ENCODE measurements around the gene AFAP1L1.

DNA sequence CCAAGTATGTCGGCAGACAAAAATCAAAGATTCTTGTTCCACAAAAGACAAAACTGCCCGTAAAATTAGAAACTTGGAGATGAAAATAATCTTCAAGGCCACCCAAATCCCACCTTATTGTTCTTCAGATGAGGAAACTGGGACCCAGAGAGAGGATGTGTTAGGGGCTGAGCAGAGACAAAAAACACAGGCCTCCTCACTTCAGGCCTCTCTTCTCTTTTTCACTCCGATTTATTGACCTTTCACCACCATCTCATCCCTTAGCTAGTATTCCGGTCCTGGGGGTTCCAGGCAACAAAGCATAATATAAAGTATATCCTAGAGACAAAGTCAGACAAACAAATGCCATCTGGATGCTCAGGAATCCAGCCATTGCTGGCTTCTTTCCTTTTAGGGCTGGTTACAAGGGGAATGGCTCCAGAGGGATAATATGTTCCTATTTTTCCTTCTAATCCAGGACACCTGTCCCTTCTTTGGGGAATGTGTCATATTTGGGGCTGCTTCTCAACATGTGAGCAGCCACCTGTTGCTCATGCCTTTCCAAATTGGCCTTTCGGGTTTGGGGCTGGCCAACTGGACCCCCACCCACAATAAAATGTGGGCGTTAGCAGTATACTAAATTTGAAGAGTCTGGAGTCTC is 42.2 kb upstream of the AFAP1L1 start:
- TF ChIP-seq, protein P1, sequence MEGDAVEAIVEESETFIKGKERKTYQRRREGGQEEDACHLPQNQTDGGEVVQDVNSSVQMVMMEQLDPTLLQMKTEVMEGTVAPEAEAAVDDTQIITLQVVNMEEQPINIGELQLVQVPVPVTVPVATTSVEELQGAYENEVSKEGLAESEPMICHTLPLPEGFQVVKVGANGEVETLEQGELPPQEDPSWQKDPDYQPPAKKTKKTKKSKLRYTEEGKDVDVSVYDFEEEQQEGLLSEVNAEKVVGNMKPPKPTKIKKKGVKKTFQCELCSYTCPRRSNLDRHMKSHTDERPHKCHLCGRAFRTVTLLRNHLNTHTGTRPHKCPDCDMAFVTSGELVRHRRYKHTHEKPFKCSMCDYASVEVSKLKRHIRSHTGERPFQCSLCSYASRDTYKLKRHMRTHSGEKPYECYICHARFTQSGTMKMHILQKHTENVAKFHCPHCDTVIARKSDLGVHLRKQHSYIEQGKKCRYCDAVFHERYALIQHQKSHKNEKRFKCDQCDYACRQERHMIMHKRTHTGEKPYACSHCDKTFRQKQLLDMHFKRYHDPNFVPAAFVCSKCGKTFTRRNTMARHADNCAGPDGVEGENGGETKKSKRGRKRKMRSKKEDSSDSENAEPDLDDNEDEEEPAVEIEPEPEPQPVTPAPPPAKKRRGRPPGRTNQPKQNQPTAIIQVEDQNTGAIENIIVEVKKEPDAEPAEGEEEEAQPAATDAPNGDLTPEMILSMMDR (IDR thresholded peaks at IDR 0.05) = peak; percentile 41
- TF ChIP-seq POLR2AphosphoS5 (IDR thresholded peaks at IDR 0.05; ENCODE audit: low read depth, low read length) = no peak
- TF ChIP-seq SIN3A (IDR thresholded peaks at IDR 0.05; ENCODE audit: borderline replicate concordance, insufficient read depth, low read depth, low read length) = no peak
- TF ChIP-seq, protein P2, sequence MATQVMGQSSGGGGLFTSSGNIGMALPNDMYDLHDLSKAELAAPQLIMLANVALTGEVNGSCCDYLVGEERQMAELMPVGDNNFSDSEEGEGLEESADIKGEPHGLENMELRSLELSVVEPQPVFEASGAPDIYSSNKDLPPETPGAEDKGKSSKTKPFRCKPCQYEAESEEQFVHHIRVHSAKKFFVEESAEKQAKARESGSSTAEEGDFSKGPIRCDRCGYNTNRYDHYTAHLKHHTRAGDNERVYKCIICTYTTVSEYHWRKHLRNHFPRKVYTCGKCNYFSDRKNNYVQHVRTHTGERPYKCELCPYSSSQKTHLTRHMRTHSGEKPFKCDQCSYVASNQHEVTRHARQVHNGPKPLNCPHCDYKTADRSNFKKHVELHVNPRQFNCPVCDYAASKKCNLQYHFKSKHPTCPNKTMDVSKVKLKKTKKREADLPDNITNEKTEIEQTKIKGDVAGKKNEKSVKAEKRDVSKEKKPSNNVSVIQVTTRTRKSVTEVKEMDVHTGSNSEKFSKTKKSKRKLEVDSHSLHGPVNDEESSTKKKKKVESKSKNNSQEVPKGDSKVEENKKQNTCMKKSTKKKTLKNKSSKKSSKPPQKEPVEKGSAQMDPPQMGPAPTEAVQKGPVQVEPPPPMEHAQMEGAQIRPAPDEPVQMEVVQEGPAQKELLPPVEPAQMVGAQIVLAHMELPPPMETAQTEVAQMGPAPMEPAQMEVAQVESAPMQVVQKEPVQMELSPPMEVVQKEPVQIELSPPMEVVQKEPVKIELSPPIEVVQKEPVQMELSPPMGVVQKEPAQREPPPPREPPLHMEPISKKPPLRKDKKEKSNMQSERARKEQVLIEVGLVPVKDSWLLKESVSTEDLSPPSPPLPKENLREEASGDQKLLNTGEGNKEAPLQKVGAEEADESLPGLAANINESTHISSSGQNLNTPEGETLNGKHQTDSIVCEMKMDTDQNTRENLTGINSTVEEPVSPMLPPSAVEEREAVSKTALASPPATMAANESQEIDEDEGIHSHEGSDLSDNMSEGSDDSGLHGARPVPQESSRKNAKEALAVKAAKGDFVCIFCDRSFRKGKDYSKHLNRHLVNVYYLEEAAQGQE (IDR thresholded peaks at IDR 0.05; ENCODE audit: insufficient read depth in 1 of 2, low read depth in 2 of 2, low read length in 1 of 2) = no peak
